KOPT-K1 (cell line): ENCODE measurements around the gene DGKQ.

Experiments
- H3K27ac ChIP-seq: fragments of 200-600 bp; sonication (generic); 2 replicates; pipeline ENCODE4 v1.5.1; 2016; ENCODE audit warnings: antibody characterized with exemption, mild to moderate bottlenecking, low read depth, low read length; ENCODE audit not compliant: poor library complexity, severe bottlenecking
- H3K36me3 ChIP-seq: fragments of 200-600 bp; sonication (generic); 2 replicates; pipeline ENCODE4 v1.5.1; 2017; ENCODE audit warnings: antibody characterized with exemption, mild to moderate bottlenecking, low read length, moderate library complexity; ENCODE audit not compliant: insufficient read depth
- H3K9me3 ChIP-seq: fragments of 200-600 bp; sonication (generic); 2 replicates; pipeline ENCODE4 v1.5.1; 2017; ENCODE audit warnings: antibody characterized with exemption, low read length, mild to moderate bottlenecking; ENCODE audit not compliant: insufficient read depth, poor library complexity, severe bottlenecking

The DGKQ gene

GRCh38 chr4:973431-974397, at the start of gene DGKQ:
TSS of gene DGKQ (minus strand) at chr4:973569. CDS start at chr4:973482, 87 bp downstream.
- Histone ChIP-seq H3K36me3 (no peaks in the 10 kb centered on the region; the same call in 1 of the 2 replicates), H3K9me3 (peaks cover 4% of the 10 kb centered on the region), H3K27ac (peak within 1 kb of the TSS; percentile 48)

- Histone ChIP-seq H3K36me3 (no peaks in the 10 kb centered on the region), H3K9me3 (no peaks in the 10 kb centered on the region), H3K27ac (no peak overlapping the region)
Measured at GRCh38 chr4:1022739-1023066, 49.3 kb upstream of the DGKQ start.

- H3K9me3 ChIP-seq = no peaks in the 10 kb centered on the region
- no peak overlapping the region for H3K27ac ChIP-seq
- no peaks in the 10 kb centered on the region for H3K36me3 ChIP-seq
Measured at GRCh38 chr4:1022051-1022738, 48.8 kb upstream of the DGKQ start.

GRCh38 chr4:1021386-1022050, 48.1 kb upstream of the DGKQ start:
- Histone ChIP-seq H3K36me3 (no peaks in the 10 kb centered on the region), H3K27ac (no peak overlapping the region), H3K9me3 (no peaks in the 10 kb centered on the region)

- Histone ChIP-seq H3K27ac (no peak overlapping the region), H3K36me3 (no peaks in the 10 kb centered on the region)
Measured at GRCh38 chr4:1019729-1020470, 46.5 kb upstream of the DGKQ start.

GRCh38 chr4:1019320-1019719, 46.0 kb upstream of the DGKQ start:
- Histone ChIP-seq H3K36me3 (no peaks in the 10 kb centered on the region), H3K9me3 (no peaks in the 10 kb centered on the region), H3K27ac (no peak overlapping the region)

More at GRCh38 chr4:1019729-1020470, 46.5 kb upstream of the DGKQ start:
- no peaks in the 10 kb centered on the region for H3K9me3 ChIP-seq

- no peak overlapping the region for H3K27ac ChIP-seq
Measured at GRCh38 chr4:1018147-1019020, 45.0 kb upstream of the DGKQ start.

GRCh38 chr4:1017706-1018105, 44.3 kb upstream of the DGKQ start:
- Histone ChIP-seq H3K36me3 (no peaks in the 10 kb centered on the region), H3K9me3 (no peaks in the 10 kb centered on the region), H3K27ac (no peak overlapping the region)

More at GRCh38 chr4:1018147-1019020, 45.0 kb upstream of the DGKQ start:
- Histone ChIP-seq H3K36me3 (no peaks in the 10 kb centered on the region), H3K9me3 (no peaks in the 10 kb centered on the region)

GRCh38 chr4:1017211-1017610, 43.8 kb upstream of the DGKQ start:
- no peaks in the 10 kb centered on the region for H3K9me3 ChIP-seq
- H3K36me3 ChIP-seq = no peaks in the 10 kb centered on the region
- no peak overlapping the region for H3K27ac ChIP-seq

- H3K27ac ChIP-seq = no peak overlapping the region
- no peaks in the 10 kb centered on the region for H3K36me3 ChIP-seq
- no peaks in the 10 kb centered on the region for H3K9me3 ChIP-seq
Measured at GRCh38 chr4:1015746-1016145, 42.4 kb upstream of the DGKQ start.

GRCh38 chr4:1015179-1015578, 41.8 kb upstream of the DGKQ start:
- Histone ChIP-seq H3K9me3 (no peaks in the 10 kb centered on the region), H3K27ac (no peak overlapping the region), H3K36me3 (no peaks in the 10 kb centered on the region)

GRCh38 chr4:1014291-1015167, 41.2 kb upstream of the DGKQ start:
- Histone ChIP-seq H3K9me3 (no peaks in the 10 kb centered on the region), H3K27ac (no peak overlapping the region), H3K36me3 (no peaks in the 10 kb centered on the region)
